DMS53 (cell line): ENCODE measurements around the gene NOP9.

Experiments used
- DNase-seq: peaks from one replicate; lab custom pipeline; 2025; lab: John Stamatoyannopoulos, UW

The NOP9 gene

GRCh38 chr14:24308342-24309124, 8.9 kb downstream of the NOP9 start:
- DNase-seq = no peak

GRCh38 chr14:24309538-24310264, 10.1 kb downstream of the NOP9 start, which contains the start of gene LTB4R2:
Gene LTB4R2 (plus strand): TSS chr14:24310140. CDS start chr14:24310665, 525 bp downstream.
- no peak for DNase-seq

GRCh38 chr14:24310265-24310645, 10.6 kb downstream of the NOP9 start:
- DNase-seq = no peak

GRCh38 chr14:24310646-24311604, 11.3 kb downstream of the NOP9 start, which contains the start of gene LTB4R:
Gene LTB4R (plus strand): TSS chr14:24311502. CDS start chr14:24315652, 4,150 bp downstream.
- peak; percentile 94 for DNase-seq

- peak; percentile 27 for DNase-seq
Measured at GRCh38 chr14:24311837-24312615, 12.4 kb downstream of the NOP9 start.

- no peak for DNase-seq
Measured at GRCh38 chr14:24312736-24313507, 13.3 kb downstream of the NOP9 start.

- DNase-seq = no peak
Measured at GRCh38 chr14:24313913-24314312, 14.3 kb downstream of the NOP9 start.

GRCh38 chr14:24314377-24315193, 14.9 kb downstream of the NOP9 start:
- no peak for DNase-seq

- DNase-seq = no peak
Measured at GRCh38 chr14:24315243-24315806, 15.7 kb downstream of the NOP9 start.

GRCh38 chr14:24315807-24316596, 16.4 kb downstream of the NOP9 start:
- peak; percentile 60 for DNase-seq

GRCh38 chr14:24316597-24316950, 16.9 kb downstream of the NOP9 start:
- DNase-seq = no peak

GRCh38 chr14:24317141-24317928, 17.7 kb downstream of the NOP9 start:
- no peak for DNase-seq

- DNase-seq = no peak
Measured at GRCh38 chr14:24321212-24321975, 21.7 kb downstream of the NOP9 start.

GRCh38 chr14:24322672-24323071, 23.0 kb downstream of the NOP9 start:
- no peak for DNase-seq

GRCh38 chr14:24323341-24323740, 23.7 kb downstream of the NOP9 start:
- no peak for DNase-seq

- DNase-seq = no peak
Measured at GRCh38 chr14:24324024-24324423, 24.4 kb downstream of the NOP9 start.

GRCh38 chr14:24325041-24325530, 25.4 kb downstream of the NOP9 start:
- no peak for DNase-seq
